ENCODE data around the gene NOTCH2.

NOTCH2 gene

GRCh38 chr1:119937198-119937597 lies 132.3 kb downstream of the NOTCH2 start:
- DNase-seq: no peak

DNA sequence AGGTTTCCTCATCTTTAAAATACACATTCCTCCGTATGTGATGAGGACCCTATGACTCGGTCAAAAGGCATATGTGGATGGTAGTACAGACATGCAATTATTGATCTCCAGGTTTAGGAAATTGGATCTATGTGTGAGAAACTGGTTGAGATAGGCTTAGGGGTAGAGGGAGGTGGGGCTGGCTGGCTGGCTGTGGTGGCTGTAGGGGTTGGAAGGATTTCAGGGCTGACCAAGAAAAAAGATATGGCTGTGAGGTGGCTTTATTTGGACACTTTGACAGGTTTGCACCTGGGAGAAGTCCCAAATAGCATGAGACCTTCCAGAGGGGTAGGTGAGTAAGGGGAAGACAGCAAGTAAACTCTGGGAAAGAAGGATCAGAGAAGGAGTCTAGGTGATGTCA lies 133.5 kb downstream of the NOTCH2 start:
- no peak for DNase-seq

DNA sequence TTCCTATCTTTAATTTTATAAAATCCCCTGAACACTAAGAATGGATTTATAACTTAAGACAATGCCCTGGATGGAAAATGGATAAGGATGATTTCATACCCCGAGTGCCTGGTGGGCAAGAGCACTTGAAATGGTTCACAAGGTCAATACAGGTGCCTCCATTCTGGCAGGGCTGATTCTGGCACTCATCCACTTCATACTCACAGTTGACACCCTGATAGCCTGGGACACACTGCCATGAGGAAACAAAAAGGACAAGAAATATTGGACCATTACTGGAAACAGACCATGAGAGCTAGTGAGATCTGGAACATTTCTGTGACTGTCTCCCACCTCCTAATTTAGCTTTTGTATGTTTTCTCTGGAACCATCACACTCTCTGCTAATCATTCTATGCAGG lies 134.1 kb downstream of the NOTCH2 start:
- DNase-seq: no peak

DNA sequence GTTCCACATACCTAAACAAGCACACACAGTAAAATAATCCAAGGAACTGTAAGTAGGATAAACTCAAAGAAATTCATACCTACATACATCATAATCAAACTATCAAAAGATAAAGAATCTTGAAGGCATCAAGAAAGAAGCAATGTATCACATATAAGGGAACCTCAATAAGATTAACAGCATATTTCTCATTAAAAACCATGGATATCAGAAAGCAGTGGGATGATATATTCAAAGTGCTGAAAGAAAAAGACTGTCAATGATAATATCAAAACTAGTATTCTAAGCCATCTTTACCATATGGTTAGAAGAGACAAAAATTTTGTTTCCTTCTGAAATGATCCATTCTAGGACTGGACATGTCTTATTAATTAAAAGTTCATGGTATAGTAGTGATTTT lies 136.1 kb downstream of the NOTCH2 start:
- DNase-seq: no peak

DNA sequence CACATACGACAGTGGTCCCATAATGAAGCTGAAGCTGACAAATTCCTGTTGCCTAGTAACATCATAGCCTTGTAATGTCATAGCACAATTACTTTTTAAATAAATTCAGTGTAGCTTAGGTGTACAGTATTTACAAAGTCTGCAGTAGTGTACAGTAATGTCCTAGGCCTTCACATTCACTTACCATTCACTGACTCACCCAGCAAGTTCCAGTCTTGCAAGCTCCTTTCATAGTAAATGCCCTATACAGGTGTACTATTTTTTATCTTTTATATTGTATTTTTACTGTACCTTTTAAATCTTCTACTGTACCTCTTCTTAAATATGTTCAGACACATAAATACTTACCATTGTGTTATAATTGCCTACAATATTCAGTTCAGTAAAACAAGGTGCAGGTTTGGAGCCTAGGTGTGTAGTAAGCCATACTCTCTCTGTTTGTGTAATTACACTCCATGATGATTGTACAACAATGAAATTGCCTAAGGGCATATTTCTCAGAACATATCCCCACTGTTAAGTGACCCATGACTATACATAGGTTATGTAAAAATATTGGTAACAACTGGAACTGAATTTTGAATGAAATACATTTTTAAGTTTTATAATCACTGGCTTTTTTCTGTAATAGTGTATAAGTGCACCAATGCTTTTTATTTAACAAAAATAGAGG lies 139.7 kb downstream of the NOTCH2 start:
- DNase-seq: no peak

- no peak for DNase-seq
These were observed 142.9 kb downstream of the NOTCH2 start for GRCh38 chr1:119926553-119926952.

- DNase-seq: no peak
These were observed 144.2 kb downstream of the NOTCH2 start for GRCh38 chr1:119924948-119925898.

GRCh38 chr1:119920104-119920968 lies 149.1 kb downstream of the NOTCH2 start:
- no peak for DNase-seq

- no peak for DNase-seq
These were observed 150.2 kb downstream of the NOTCH2 start for GRCh38 chr1:119919241-119919640.

- no peak for DNase-seq
These were observed 151.2 kb downstream of the NOTCH2 start for GRCh38 chr1:119918301-119918700.

- DNase-seq: no peak
These were observed 152.0 kb downstream of the NOTCH2 start for GRCh38 chr1:119917304-119918055.

DNA sequence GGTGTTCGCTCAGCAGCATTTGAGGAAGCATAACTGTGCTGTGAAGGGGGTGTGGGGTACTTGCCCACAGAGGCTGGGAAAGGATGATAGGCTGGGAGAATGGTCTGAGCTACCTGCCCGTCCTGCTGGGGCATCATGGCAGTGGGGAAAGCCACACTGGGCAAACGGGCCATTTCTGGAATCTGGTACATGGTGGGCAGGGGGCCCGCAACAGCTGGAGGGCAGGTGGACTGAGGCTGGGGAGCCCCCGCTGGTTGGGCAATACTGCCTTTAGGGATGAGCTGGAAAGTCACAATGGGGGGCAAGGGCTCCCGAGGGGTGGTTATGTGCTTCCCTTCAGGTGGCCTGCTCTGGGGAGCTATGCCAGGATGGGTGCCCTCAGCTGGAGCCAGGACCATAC lies 153.9 kb downstream of the NOTCH2 start:
- no peak for DNase-seq

- no peak for DNase-seq
These were observed 155.4 kb downstream of the NOTCH2 start for GRCh38 chr1:119914071-119914470.

GRCh38 chr1:119912963-119913362 lies 156.5 kb downstream of the NOTCH2 start:
- DNase-seq: no peak

- no peak for DNase-seq
These were observed 157.7 kb downstream of the NOTCH2 start for GRCh38 chr1:119911775-119912174.

DNA sequence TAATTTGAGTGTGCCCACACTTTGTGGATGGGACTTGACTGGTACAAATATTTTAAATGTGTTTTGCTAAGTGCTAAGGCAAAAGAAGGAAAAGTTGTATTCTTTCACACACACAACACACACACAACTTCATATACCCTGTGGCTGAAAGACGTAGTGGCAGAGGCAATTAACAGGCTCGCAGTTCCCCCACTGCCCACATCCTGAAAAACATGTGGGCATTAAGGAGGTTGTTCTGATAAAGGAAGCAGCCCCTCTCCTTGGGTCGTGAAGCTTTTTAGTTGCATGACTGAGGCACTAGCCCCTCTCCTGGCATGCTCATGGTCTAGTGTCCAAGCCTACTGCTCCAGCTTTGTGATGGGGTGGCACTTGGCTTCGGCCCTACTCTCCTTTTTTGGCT lies 158.8 kb downstream of the NOTCH2 start:
- no peak for DNase-seq

- DNase-seq: no peak
These were observed 159.4 kb downstream of the NOTCH2 start for GRCh38 chr1:119909890-119910596.

- DNase-seq: no peak
These were observed 160.8 kb downstream of the NOTCH2 start for GRCh38 chr1:119908661-119909060.

DNA sequence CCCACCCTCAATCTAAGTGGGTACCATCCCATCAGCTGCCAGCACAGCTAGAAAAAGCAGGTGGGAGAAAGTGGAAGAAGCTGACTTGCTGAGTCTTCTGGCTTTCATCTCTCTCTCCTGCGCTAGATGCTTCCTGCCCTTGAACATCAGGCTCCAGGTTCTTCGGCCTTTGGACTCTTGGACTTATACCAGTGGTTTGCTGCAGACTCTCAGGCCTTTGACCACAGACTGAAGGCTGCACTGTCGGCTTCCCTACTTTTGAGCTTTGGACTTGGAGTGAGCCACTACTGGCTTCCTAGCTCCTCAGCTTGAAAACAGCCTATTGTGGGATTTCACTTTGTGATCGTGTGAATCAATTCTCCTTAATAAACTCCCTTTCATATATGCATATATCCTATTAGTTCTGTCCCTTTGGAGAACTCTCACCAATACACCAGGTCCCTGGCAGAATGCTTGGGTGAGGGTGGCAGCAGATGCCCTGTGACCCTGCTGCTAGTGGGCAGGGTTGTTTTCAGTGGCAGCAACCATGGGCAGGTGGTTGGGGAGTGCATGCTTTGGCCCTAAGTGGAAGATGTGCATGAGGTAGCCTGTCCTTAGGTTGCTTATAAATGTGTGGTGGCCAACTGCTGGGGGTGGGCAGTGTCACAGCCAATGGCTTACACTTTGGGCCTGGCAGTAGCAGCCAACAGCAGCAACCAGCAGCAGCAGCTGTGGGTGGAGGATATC lies 162.4 kb downstream of the NOTCH2 start:
- no peak for DNase-seq

GRCh38 chr1:119903443-119903835 lies 166.0 kb downstream of the NOTCH2 start:
- DNase-seq: no peak
